ENCODE results near the gene DYNC1H1. TPM values are rescaled to one million over a fixed set of nuclear protein-coding genes. Genes with fewer than 3 reads are reported as not detected.

The DYNC1H1 gene
- total RNA-seq, 4 donors from 2014 or later, result 546 to 624 (median 593) TPM

- H3K4me3 ChIP-seq (ENCODE audit: low read depth, poor library complexity, severe bottlenecking), result no peak overlapping the region
- WGBS, 2 donors, result 95 to 96% methylated on average over 16 of the region's 16 CpGs
- DNase-seq (ENCODE audit: low spot score in 2 of 2), result no peak
- intact Hi-C loops (cut with DNase I; ENCODE audit: low total_unique reads), result no loop called here
- no peak for TF ChIP-seq POLR2A (IDR thresholded peaks at IDR 0.05)
- TF ChIP-seq, protein P1, sequence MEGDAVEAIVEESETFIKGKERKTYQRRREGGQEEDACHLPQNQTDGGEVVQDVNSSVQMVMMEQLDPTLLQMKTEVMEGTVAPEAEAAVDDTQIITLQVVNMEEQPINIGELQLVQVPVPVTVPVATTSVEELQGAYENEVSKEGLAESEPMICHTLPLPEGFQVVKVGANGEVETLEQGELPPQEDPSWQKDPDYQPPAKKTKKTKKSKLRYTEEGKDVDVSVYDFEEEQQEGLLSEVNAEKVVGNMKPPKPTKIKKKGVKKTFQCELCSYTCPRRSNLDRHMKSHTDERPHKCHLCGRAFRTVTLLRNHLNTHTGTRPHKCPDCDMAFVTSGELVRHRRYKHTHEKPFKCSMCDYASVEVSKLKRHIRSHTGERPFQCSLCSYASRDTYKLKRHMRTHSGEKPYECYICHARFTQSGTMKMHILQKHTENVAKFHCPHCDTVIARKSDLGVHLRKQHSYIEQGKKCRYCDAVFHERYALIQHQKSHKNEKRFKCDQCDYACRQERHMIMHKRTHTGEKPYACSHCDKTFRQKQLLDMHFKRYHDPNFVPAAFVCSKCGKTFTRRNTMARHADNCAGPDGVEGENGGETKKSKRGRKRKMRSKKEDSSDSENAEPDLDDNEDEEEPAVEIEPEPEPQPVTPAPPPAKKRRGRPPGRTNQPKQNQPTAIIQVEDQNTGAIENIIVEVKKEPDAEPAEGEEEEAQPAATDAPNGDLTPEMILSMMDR (IDR thresholded peaks at IDR 0.05), result no peak
These were observed 50.8 kb downstream of the DYNC1H1 start for GRCh38 chr14:102015045-102015685.

DNA sequence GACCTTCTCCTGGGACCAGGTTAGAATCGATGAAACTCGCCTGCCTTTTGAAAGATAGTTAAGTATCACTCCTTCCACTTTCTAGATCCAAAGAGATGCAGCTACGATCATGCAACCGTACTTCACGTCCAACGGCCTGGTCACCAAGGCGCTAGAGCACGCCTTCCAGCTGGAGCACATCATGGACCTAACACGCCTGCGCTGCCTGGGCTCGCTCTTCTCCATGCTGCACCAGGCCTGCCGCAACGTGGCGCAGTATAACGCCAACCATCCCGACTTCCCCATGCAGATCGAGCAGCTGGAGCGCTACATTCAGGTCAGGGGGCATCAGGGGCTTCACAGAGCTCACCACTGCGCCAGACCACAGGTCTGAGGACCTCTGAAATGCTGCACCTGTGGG, 51.4 kb downstream of the DYNC1H1 start:
- DNase-seq (ENCODE audit: low spot score in 2 of 2), result no peak
- intact Hi-C loops (cut with DNase I; ENCODE audit: low total_unique reads), result no loop called here
- H3K4me3 ChIP-seq (ENCODE audit: low read depth, poor library complexity, severe bottlenecking), result no peak overlapping the region
- no peak for TF ChIP-seq POLR2A (IDR thresholded peaks at IDR 0.05)
- TF ChIP-seq, protein P1 (IDR thresholded peaks at IDR 0.05), result no peak
- WGBS, 2 donors, result 94 to 95% methylated on average over 19 of the region's 19 CpGs

- no peak overlapping the region for H3K4me3 ChIP-seq (ENCODE audit: low read depth, poor library complexity, severe bottlenecking)
- DNase-seq (ENCODE audit: low spot score in 2 of 2), result no peak
- TF ChIP-seq, protein P1 (IDR thresholded peaks at IDR 0.05), result no peak
- no peak for TF ChIP-seq POLR2A (IDR thresholded peaks at IDR 0.05)
- WGBS, 2 donors, result 93 to 95% methylated on average over 21 of the region's 21 CpGs
- intact Hi-C loops (cut with DNase I; ENCODE audit: low total_unique reads), result no loop called here
These were observed 52.2 kb downstream of the DYNC1H1 start for GRCh38 chr14:102016420-102017090.

DNA sequence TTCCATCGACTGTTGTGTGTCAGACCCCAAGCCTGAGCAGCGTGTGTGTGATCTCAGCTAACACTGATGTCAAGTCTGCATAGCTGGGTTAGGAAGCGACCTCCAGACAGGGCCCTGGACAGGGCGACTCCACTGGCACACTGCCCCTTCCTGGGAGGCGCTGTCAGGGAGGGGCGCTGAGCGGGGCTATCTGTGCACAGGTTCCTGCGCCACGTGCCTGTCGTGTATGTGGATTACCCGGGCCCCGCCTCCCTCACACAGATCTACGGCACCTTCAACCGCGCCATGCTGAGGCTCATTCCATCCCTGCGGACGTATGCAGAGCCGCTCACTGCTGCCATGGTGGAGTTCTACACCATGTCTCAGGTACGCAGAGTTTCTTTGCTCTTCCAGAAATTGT, 53.9 kb downstream of the DYNC1H1 start:
- DNase-seq (ENCODE audit: low spot score in 2 of 2), result no peak
- TF ChIP-seq POLR2A (IDR thresholded peaks at IDR 0.05), result no peak
- TF ChIP-seq, protein P1 (IDR thresholded peaks at IDR 0.05), result no peak
- no peak overlapping the region for H3K4me3 ChIP-seq (ENCODE audit: low read depth, poor library complexity, severe bottlenecking)
- intact Hi-C loops (cut with DNase I; ENCODE audit: low total_unique reads), result no loop called here
- 93 to 96% methylated on average over 19 of the region's 19 CpGs for WGBS, 2 donors

- TF ChIP-seq POLR2A (IDR thresholded peaks at IDR 0.05), result no peak
- TF ChIP-seq, protein P1 (IDR thresholded peaks at IDR 0.05), result no peak
- no peak for DNase-seq (ENCODE audit: low spot score in 2 of 2)
- intact Hi-C loops (cut with DNase I; ENCODE audit: low total_unique reads), result no loop called here
- no peak overlapping the region for H3K4me3 ChIP-seq (ENCODE audit: low read depth, poor library complexity, severe bottlenecking)
- 90 to 91% methylated on average over 9 of the region's 9 CpGs for WGBS, 2 donors
These were observed 54.7 kb downstream of the DYNC1H1 start for GRCh38 chr14:102019006-102019540.

Data from lower leg skin (tissue), 4 donors.